NCI-H526 treated with DMSO at 0.1 percent for 48 hours (cell line): ENCODE data around the gene GPM6B.
A peak's percentile ranks its signal among the peaks of the same experiment; 100 is the strongest.

ENCODE experiments used
- DNase-seq: peaks from one replicate; lab custom pipeline; 2025; lab: John Stamatoyannopoulos, UW

GPM6B gene

DNA sequence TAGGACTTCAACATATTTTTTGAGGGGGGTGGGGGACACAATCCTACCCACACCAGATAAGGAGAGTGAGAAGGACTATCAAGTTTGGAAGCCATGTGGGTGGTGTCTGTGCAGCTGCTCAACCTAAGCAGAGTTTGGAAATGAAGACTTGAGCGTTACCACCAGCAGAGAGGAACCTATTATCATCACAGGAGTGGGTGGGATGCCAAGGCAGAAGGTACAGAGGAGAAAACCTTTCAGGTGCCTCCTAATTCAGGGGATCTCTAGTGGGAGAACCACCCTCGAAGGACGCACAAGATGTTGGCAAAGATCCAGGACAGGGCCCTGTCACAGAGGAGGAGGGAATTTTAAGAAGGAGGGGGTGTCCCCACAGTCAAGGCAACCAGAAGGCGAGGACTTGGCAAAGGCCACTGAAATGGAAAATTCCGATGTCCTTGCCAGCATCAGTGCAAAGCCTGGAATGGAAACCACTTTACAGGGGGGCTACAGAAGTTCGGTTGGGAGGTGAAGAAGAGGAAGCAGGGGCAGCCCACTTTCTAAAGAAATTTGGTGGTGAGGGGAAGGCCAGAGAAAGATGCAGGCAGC lies 8.4 kb upstream of the GPM6B start:
- no peak for DNase-seq

GRCh38 chrX:13824746-13825145 lies 7.9 kb upstream of the GPM6B start:
- no peak for DNase-seq

DNA sequence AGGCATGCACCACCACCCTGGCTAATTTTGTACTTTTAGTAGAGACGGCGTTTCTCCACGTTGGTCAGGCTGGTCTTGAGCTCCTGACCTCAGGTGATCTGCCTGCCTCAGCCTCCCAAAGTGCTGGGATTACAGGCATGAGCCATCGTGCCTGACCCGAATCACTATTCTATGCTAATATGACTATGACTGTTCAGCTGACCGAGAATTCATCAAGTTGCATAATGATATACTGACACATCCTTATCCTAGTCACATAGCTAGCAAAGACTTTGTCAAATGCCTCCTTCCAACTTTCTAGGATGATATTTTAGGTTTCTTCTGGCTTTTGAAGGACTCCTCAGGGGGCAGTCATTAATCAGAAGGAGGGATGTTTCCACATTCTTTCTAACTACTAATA lies 4.8 kb upstream of the GPM6B start:
- no peak for DNase-seq

GRCh38 chrX:13816176-13816575 lies 717 bp downstream of the GPM6B start:
- no peak for DNase-seq

DNA sequence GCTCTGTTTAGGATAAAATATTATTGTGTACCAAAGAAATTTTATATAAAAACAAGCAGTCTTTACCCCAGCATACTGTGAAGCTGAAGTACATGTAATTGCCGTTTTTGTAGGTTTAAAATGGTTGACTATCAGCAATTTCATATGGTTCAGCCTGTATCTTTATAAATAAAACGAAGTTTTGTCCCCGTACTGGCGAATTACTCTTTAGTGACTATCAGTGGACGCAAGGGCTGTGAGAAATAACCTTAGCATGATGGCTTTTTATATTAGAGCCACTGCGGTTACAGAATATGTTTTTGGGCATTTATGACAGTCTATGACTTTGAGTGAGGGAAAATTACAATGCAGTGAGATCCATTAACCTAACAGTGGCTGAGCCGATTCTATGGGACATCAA lies 1.2 kb downstream of the GPM6B start:
- DNase-seq, result no peak

GRCh38 chrX:13808865-13809264 lies 8.0 kb downstream of the GPM6B start:
- no peak for DNase-seq

- no peak for DNase-seq
These were observed 8.6 kb downstream of the GPM6B start for GRCh38 chrX:13808293-13808692.

GRCh38 chrX:13805241-13805640 lies 11.7 kb downstream of the GPM6B start:
- DNase-seq, result no peak

DNA sequence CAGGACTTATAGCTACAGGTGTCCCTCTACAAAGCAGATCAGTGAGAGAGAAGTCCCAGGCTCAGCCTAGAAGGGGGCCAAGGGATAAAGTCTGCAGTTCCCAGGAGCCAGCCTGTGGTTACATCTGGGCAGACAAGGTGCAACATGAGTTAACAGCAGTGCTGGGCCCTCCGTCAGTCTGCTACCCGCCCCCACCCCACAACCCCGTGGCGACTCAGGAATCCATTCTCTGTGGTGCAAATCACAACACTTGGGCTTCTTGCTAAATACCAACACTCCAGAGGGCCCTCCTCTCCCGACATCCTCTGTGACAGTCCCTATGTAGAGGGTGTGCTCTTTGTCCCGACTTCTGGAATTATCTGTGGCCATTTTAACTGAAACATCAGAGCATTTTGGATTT lies 13.8 kb downstream of the GPM6B start:
- DNase-seq, result no peak

DNA sequence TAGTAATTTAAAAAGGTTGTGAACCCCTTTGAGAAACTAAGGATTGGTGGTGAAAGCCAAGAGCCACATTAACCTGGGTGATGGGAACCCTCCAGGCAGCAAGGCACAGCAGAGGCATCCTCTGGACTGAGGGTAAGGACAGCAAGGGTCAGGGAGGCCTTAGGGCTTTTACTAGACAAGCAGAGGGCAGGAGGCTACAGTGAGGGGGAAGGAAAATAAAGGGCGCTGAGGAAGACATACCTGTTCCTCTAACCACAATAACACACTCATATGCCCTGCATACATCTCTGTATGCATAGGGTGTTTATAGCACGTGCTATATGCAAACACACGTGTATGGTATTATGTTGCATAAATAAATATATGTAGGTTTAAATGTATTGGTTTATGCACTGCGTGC lies 18.7 kb downstream of the GPM6B start:
- no peak for DNase-seq

DNA sequence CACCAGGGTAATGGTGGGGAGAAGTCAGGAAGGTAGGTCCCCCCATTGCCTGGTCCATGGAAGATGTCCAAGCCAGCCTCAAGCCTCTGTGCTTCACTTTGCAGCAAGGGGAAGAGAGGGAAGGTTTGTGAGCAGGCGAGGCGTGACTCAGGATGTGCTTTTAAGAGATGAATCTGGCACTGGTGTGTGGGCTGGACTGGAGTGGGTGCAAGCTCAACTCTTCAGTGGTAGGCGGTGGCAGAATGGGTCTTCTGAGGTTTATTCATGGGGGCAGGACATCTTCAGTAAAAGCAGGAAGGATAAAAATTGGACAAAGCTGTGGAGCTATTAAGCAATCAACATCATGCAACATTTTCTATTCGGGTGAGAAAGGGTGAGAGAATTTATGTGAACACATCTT lies 19.4 kb downstream of the GPM6B start:
- no peak for DNase-seq

DNA sequence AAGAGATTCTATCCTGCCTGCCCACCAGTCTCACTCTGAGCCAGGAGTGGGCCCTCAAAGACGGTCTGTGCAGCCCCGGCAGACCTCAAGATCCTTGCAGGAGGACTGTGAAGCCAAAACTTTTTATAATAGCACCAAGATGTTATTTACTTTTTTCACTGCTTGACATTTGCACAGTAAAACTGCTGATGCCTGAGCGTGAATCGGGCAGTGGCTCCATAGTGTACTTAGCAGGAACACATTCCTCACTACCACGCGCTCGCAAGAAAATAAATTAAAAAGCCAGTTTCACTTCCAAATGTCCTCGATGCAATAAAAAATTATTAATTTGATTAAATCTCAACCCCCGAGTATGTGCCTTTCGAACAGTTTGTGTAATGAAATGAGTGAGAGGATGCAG lies 22.5 kb downstream of the GPM6B start:
- no peak for DNase-seq

GRCh38 chrX:13793897-13794296 lies 23.0 kb downstream of the GPM6B start:
- DNase-seq, result no peak

DNA sequence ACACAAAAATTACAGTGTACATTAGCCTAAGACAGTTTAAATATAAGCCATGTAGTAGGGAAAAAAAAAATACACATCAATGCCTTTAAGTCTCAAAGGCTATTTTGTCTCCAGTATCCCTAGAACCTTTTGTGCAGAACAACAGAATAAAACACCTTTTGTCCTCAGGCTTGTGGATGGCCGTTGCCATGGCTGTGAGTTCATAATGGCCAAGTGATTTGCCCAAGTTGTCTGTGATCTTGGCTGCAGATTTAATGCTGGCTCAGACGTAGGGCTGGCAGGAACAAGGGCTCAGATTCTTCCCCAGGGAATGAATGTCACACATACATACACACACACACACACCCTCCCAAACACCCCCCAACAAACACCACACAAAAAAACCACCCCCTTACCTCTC lies 25.3 kb downstream of the GPM6B start:
- no peak for DNase-seq

GRCh38 chrX:13791145-13791544 lies 25.7 kb downstream of the GPM6B start:
- DNase-seq, result no peak

DNA sequence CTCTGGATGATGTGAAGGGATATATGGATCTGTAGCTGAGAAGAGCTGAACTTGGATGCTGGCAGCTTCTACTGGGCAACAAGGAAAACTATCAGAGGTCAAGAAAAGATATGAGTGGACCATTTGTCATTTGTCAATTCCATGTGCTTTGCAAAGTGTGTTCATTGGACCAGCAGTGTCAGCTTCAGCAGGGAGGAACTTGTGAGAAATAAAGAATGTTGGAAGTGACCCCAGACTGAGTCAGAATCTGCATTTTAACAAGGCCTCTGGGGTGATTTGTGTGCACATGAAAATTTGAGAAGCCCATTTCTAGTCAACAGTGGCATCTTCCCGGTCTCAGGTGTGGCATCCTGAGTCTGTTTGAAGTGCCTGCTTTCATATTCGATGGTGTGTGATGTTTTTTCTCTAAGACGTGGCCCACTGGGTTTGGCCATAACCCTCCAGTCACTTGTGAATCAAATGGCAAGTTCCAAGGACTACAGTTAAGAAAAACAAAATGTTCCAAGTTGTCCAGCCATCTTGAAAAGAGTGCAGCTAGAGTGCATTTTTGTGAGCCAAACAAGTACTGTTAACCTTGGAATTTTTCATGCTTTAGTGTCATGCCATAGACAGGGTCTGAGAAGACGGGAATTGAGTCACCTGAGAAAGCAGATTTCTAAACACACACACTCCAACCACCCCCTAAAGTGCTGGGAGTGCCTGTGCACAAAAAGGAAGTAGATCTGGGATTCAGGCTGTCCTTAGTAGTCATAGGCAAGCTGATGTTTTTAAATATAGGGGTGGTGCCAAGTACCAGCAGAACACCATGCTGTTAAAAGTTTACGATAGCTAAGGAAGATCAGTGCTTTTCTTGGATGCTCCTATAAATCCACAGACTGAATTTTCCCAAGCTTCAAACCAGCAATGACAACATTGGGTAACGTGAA lies 26.4 kb downstream of the GPM6B start:
- no peak for DNase-seq

- peak; percentile 70 for DNase-seq
These were observed 30.8 kb downstream of the GPM6B start for GRCh38 chrX:13786048-13786447.

DNA sequence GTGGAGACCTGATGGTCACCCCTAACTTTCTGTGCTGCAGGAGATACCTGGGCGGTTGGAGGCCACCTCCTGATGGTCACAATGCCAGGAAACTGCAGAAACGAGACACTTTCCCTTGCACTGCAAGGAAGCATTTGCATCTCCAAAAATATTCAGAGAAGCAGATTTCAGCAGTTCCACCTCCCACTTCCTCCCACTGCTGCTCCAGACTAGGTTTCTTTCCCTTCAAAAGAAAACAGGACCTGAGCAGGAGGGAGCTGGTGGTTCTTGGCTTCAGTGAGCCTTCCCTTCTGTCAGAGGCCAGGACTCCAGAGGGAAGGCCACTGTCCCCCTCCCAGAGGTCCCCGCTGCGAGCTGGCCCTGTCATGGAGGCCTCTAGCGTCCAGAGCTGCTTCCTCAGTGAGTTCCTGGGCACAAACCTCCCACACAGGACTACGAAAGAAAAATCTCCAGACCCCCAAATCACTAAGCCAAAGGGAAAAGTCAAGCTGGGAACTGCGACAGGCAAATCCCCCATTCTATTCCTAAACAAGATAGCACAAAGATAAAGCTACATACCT lies 35.9 kb downstream of the GPM6B start:
- DNase-seq, result no peak

DNA sequence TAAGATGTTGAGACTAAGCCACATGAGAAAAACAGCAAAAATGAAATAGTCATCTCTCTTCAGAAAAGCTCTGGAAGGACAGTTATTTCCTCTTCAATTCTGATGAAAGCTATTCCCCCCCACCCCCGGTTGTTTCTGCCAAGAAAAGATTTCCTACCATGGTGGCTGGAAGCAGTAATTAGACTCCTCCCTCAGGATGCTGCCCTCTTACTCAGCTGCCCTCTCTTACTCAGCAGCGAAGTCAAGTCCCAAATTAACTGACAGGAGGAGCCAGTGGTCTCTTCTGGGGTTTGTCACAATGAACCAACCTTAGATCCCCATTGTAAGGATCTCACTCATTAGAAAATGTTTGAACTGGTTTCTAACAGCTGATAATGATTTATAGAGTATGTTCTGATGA lies 38.0 kb downstream of the GPM6B start:
- DNase-seq, result no peak

GRCh38 chrX:13776387-13776786 lies 40.5 kb downstream of the GPM6B start:
- DNase-seq, result no peak

DNA sequence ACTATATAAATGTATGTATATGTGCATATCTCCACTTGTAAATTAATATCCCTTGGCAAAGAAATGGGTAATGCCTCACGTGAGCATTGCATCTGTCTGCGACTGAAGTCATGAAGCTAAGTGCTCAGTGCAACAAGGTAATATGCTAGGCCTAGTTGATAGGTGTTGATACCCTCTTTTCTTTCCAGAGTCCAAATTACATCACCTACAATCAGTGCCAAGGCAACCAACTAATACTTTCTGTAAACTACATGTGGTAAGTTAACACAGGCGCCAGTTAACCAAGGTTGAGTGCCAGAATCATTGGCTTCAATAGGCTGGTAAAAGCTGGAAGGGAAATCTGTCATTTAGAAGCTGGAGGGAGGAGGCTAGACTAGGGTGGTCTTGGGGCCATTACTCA lies 41.1 kb downstream of the GPM6B start:
- no peak for DNase-seq

DNA sequence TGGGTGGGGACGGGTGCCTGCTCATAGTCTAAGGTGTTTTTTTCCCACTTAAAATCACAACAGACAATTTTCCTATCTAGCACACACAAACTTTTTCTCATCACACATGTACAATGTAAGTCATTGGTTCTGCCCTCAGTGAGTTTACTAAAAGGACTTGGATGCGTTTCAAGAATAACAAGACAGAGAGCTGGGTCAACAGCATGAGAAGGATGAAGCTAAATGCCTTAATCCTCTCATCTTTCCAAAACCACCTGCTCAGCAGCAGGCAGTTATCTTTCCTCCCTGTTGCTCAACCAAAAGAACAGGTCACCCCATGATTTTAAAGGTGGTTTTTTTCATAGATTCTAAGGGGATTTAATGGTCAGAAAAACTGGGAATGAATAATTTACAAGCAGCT lies 42.2 kb downstream of the GPM6B start:
- DNase-seq, result no peak

- no peak for DNase-seq
These were observed 46.8 kb downstream of the GPM6B start for GRCh38 chrX:13770013-13770535.
